MM.1S (cell line): ENCODE measurements around the gene JTB.

Experiments used
- DNase-seq: peaks from one replicate; pipeline ENCODE4 v3.0.0-alpha.2; 2015
- H2AFZ ChIP-seq: fragments of 300-600 bp; sonication (generic); 2 replicates; pipeline ENCODE4 v1.6.0; 2016; ENCODE audit warnings: antibody characterized with exemption, low read length
- H3F3A ChIP-seq: fragments of 300-600 bp; sonication (generic); 2 replicates; pipeline ENCODE4 v1.6.1; 2016; ENCODE audit warnings: mild to moderate bottlenecking, antibody characterized with exemption, low read length, moderate library complexity, mixed read lengths; ENCODE audit not compliant: insufficient read depth
- H3K27ac ChIP-seq: fragments of 300-600 bp; sonication (generic); 2 replicates; pipeline ENCODE4 v1.5.1; 2016; ENCODE audit warnings: mild to moderate bottlenecking, low read length
- H3K27me3 ChIP-seq: fragments of 300-600 bp; sonication (generic); replicated peaks from 2 replicates; pipeline ENCODE4 v1.6.0; 2016; ENCODE audit warnings: low read length; ENCODE audit not compliant: insufficient read depth
- H3K36me3 ChIP-seq: fragments of 300-600 bp; sonication (generic); replicated peaks from 2 replicates; pipeline ENCODE4 v1.6.1; 2016; ENCODE audit warnings: mild to moderate bottlenecking, low read length, mixed read lengths; ENCODE audit not compliant: insufficient read depth
- H3K4me1 ChIP-seq: fragments of 300-600 bp; sonication (generic); 2 replicates; pipeline ENCODE4 v1.6.1; 2016; ENCODE audit warnings: low read length, mixed read lengths
- H3K4me2 ChIP-seq: fragments of 300-600 bp; sonication (generic); 2 replicates; pipeline ENCODE4 v1.6.0; 2016; ENCODE audit warnings: low read depth, low read length
- H3K4me3 ChIP-seq: fragments of 300-600 bp; sonication (generic); 2 replicates; pipeline ENCODE4 v1.5.1; 2016; ENCODE audit warnings: low read length, mixed read lengths
- H3K79me2 ChIP-seq: fragments of 300-600 bp; sonication (generic); 2 replicates; pipeline ENCODE4 v1.6.1; 2016; ENCODE audit warnings: mixed run types, low read length, mixed read lengths
- H3K9ac ChIP-seq: fragments of 300-600 bp; sonication (generic); 2 replicates; pipeline ENCODE4 v1.6.1; 2016; ENCODE audit warnings: low read length, mixed read lengths
- H3K9me2 ChIP-seq: fragments of 300-600 bp; sonication (generic); replicated peaks from 2 replicates; pipeline ENCODE4 v1.6.1; 2016; ENCODE audit warnings: mild to moderate bottlenecking, low read length, mixed read lengths; ENCODE audit not compliant: insufficient read depth
- H3K9me3 ChIP-seq: fragments of 300-600 bp; sonication (generic); replicated peaks from 2 replicates; pipeline ENCODE4 v1.6.1; 2016; ENCODE audit warnings: mild to moderate bottlenecking, low read length, mixed read lengths; ENCODE audit not compliant: insufficient read depth
- H4K20me1 ChIP-seq: fragments of 300-600 bp; sonication (generic); 2 replicates; pipeline ENCODE4 v1.6.1; 2016; ENCODE audit warnings: mild to moderate bottlenecking, low read length, moderate library complexity, mixed read lengths; ENCODE audit not compliant: insufficient read depth
- CTCF ChIP-seq: fragments of 300-600 bp; sonication (generic); IDR thresholded peaks from 2 replicates; pipeline ENCODE4 v1.5.1; 2016; ENCODE audit warnings: antibody characterized with exemption, low read length, mixed read lengths
- EZH2 ChIP-seq: fragments of 300-600 bp; sonication (generic); optimal IDR thresholded peaks from 2 replicates; pipeline ENCODE3; 2017; ENCODE audit warnings: low read depth, mild to moderate bottlenecking, antibody characterized with exemption, low read length, mixed read lengths
- EZH2phosphoT487 ChIP-seq: fragments of 300-600 bp; sonication (generic); IDR thresholded peaks from 2 replicates; pipeline ENCODE4 v1.6.1; 2018; ENCODE audit warnings: antibody characterized with exemption, low read length

Gene JTB

GRCh38 chr1:153960206-153960605 is 17.3 kb downstream of the JTB start:
- H3K36me3 ChIP-seq = no peaks in the 10 kb centered on the region
- H3F3A ChIP-seq = peaks cover 10% of the 10 kb centered on the region; the same call in 1 of the 2 replicates
- TF ChIP-seq EZH2phosphoT487 (no peak), EZH2 (no peak), CTCF (no peak)
- no peak overlapping the region for H3K9ac ChIP-seq
- H3K4me3 ChIP-seq = no peak overlapping the region
- no peaks in the 10 kb centered on the region for H4K20me1 ChIP-seq
- H3K27me3 ChIP-seq = no peaks in the 10 kb centered on the region
- H3K4me2 ChIP-seq = no peak overlapping the region
- peaks cover 52% of the 10 kb centered on the region for H3K79me2 ChIP-seq
- no peaks in the 10 kb centered on the region for H3K9me2 ChIP-seq
- H3K4me1 ChIP-seq = peaks cover 34% of the 10 kb centered on the region
- no peaks in the 10 kb centered on the region for H3K9me3 ChIP-seq
- no peak for DNase-seq
- no peak overlapping the region for H3K27ac ChIP-seq
- H2AFZ ChIP-seq = no peak overlapping the region

- no peak for DNase-seq
- H3K36me3 ChIP-seq = no peaks in the 10 kb centered on the region
- no peaks in the 10 kb centered on the region for H3K9me3 ChIP-seq
- no peak overlapping the region for H3K4me3 ChIP-seq
- no peak overlapping the region for H3K9ac ChIP-seq
- H3F3A ChIP-seq = peaks cover 10% of the 10 kb centered on the region; the same call in 1 of the 2 replicates
- TF ChIP-seq EZH2 (no peak), CTCF (no peak), EZH2phosphoT487 (no peak)
- no peaks in the 10 kb centered on the region for H3K27me3 ChIP-seq
- H2AFZ ChIP-seq = no peak overlapping the region
- no peak overlapping the region for H3K4me2 ChIP-seq
- H4K20me1 ChIP-seq = no peaks in the 10 kb centered on the region
- H3K27ac ChIP-seq = no peak overlapping the region
- H3K9me2 ChIP-seq = no peaks in the 10 kb centered on the region
- peaks cover 34% of the 10 kb centered on the region for H3K4me1 ChIP-seq
- H3K79me2 ChIP-seq = peaks cover 59% of the 10 kb centered on the region
Observed at GRCh38 chr1:153959454-153959853, 18.0 kb downstream of the JTB start.

DNA sequence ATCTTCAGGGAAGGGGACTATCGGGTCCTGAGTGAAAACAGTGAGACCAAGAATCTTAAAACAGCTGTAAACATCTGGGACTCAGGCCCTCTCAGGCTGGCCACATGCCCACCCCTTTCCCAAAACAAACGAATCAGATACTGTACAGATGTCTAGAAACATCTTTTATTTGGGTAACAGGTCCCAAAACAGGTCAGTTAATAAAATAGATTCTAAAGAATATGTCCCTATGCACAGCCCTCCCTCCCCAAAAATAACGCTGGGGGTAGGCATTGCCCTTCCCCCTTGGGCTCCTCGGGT is 18.6 kb downstream of the JTB start:
- no peak for TF ChIP-seq EZH2phosphoT487
- no peak for TF ChIP-seq EZH2
- TF ChIP-seq CTCF = no peak
- Histone ChIP-seq H3K9ac (no peak overlapping the region), H3F3A (peaks cover 6% of the 10 kb centered on the region; the same call in 1 of the 2 replicates), H3K79me2 (peaks cover 64% of the 10 kb centered on the region), H2AFZ (peak overlapping the region; percentile 13), H4K20me1 (no peaks in the 10 kb centered on the region), H3K9me2 (no peaks in the 10 kb centered on the region), H3K9me3 (no peaks in the 10 kb centered on the region), H3K4me2 (peak overlapping the region; percentile 67), H3K27me3 (no peaks in the 10 kb centered on the region), H3K27ac (no peak overlapping the region), H3K4me3 (peak overlapping the region; percentile 31; the same call in 1 of the 2 replicates), H3K36me3 (no peaks in the 10 kb centered on the region), H3K4me1 (peaks cover 31% of the 10 kb centered on the region)
- DNase-seq = no peak
